MM.1S (cell line): Measurements from ENCODE around the gene TM4SF20.

Experiments used
- DNase-seq: peaks from one replicate; pipeline ENCODE4 v3.0.0-alpha.2; 2015
- H2AFZ ChIP-seq: fragments of 300-600 bp; sonication (generic); 2 replicates; pipeline ENCODE4 v1.6.0; 2016; ENCODE audit warnings: antibody characterized with exemption, low read length
- H3F3A ChIP-seq: fragments of 300-600 bp; sonication (generic); 2 replicates; pipeline ENCODE4 v1.6.1; 2016; ENCODE audit warnings: mild to moderate bottlenecking, antibody characterized with exemption, low read length, moderate library complexity, mixed read lengths; ENCODE audit not compliant: insufficient read depth
- H3K27ac ChIP-seq: fragments of 300-600 bp; sonication (generic); 2 replicates; pipeline ENCODE4 v1.5.1; 2016; ENCODE audit warnings: mild to moderate bottlenecking, low read length
- H3K27me3 ChIP-seq: fragments of 300-600 bp; sonication (generic); replicated peaks from 2 replicates; pipeline ENCODE4 v1.6.0; 2016; ENCODE audit warnings: low read length; ENCODE audit not compliant: insufficient read depth
- H3K36me3 ChIP-seq: fragments of 300-600 bp; sonication (generic); replicated peaks from 2 replicates; pipeline ENCODE4 v1.6.1; 2016; ENCODE audit warnings: mild to moderate bottlenecking, low read length, mixed read lengths; ENCODE audit not compliant: insufficient read depth
- H3K4me1 ChIP-seq: fragments of 300-600 bp; sonication (generic); 2 replicates; pipeline ENCODE4 v1.6.1; 2016; ENCODE audit warnings: low read length, mixed read lengths
- H3K4me2 ChIP-seq: fragments of 300-600 bp; sonication (generic); 2 replicates; pipeline ENCODE4 v1.6.0; 2016; ENCODE audit warnings: low read depth, low read length
- H3K4me3 ChIP-seq: fragments of 300-600 bp; sonication (generic); 2 replicates; pipeline ENCODE4 v1.5.1; 2016; ENCODE audit warnings: low read length, mixed read lengths
- H3K79me2 ChIP-seq: fragments of 300-600 bp; sonication (generic); 2 replicates; pipeline ENCODE4 v1.6.1; 2016; ENCODE audit warnings: mixed run types, low read length, mixed read lengths
- H3K9ac ChIP-seq: fragments of 300-600 bp; sonication (generic); 2 replicates; pipeline ENCODE4 v1.6.1; 2016; ENCODE audit warnings: low read length, mixed read lengths
- H3K9me2 ChIP-seq: fragments of 300-600 bp; sonication (generic); replicated peaks from 2 replicates; pipeline ENCODE4 v1.6.1; 2016; ENCODE audit warnings: mild to moderate bottlenecking, low read length, mixed read lengths; ENCODE audit not compliant: insufficient read depth
- H3K9me3 ChIP-seq: fragments of 300-600 bp; sonication (generic); replicated peaks from 2 replicates; pipeline ENCODE4 v1.6.1; 2016; ENCODE audit warnings: mild to moderate bottlenecking, low read length, mixed read lengths; ENCODE audit not compliant: insufficient read depth
- H4K20me1 ChIP-seq: fragments of 300-600 bp; sonication (generic); 2 replicates; pipeline ENCODE4 v1.6.1; 2016; ENCODE audit warnings: mild to moderate bottlenecking, low read length, moderate library complexity, mixed read lengths; ENCODE audit not compliant: insufficient read depth
- EZH2 ChIP-seq: fragments of 300-600 bp; sonication (generic); optimal IDR thresholded peaks from 2 replicates; pipeline ENCODE3; 2017; ENCODE audit warnings: low read depth, mild to moderate bottlenecking, antibody characterized with exemption, low read length, mixed read lengths
- EZH2phosphoT487 ChIP-seq: fragments of 300-600 bp; sonication (generic); IDR thresholded peaks from 2 replicates; pipeline ENCODE4 v1.6.1; 2018; ENCODE audit warnings: antibody characterized with exemption, low read length
- TF ChIP-seq, protein P1 (sequence below): fragments of 300-600 bp; sonication (generic); IDR thresholded peaks from 2 replicates; pipeline ENCODE4 v1.5.1; 2016; ENCODE audit warnings: antibody characterized with exemption, low read length, mixed read lengths

The TM4SF20 gene

DNA sequence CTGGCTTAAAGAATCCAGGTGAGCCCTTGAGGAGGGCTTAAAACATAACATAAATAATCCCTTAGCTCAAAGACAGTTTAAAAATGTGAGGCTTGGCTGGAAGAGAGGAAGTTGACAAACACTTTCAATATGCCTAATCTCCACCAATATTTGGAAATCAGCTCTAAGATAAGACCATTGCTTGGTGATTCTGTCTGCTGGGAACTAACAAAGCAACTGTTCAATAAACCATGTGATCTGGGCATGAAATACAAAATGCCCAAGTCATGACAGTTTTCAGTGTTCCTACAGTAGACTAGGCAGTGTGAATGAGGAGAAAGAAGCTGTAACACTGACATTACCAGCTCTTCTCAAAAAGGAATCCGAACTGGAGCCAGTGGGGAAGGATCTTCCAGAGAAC is 43.4 kb downstream of the TM4SF20 start:
- H3K4me3 ChIP-seq: no peak overlapping the region
- H3K9ac ChIP-seq: no peak overlapping the region
- DNase-seq: no peak
- H3K79me2 ChIP-seq: peaks cover 9% of the 10 kb centered on the region
- TF ChIP-seq, protein P1, sequence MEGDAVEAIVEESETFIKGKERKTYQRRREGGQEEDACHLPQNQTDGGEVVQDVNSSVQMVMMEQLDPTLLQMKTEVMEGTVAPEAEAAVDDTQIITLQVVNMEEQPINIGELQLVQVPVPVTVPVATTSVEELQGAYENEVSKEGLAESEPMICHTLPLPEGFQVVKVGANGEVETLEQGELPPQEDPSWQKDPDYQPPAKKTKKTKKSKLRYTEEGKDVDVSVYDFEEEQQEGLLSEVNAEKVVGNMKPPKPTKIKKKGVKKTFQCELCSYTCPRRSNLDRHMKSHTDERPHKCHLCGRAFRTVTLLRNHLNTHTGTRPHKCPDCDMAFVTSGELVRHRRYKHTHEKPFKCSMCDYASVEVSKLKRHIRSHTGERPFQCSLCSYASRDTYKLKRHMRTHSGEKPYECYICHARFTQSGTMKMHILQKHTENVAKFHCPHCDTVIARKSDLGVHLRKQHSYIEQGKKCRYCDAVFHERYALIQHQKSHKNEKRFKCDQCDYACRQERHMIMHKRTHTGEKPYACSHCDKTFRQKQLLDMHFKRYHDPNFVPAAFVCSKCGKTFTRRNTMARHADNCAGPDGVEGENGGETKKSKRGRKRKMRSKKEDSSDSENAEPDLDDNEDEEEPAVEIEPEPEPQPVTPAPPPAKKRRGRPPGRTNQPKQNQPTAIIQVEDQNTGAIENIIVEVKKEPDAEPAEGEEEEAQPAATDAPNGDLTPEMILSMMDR: no peak
- no peaks in the 10 kb centered on the region for H3K4me1 ChIP-seq
- no peak overlapping the region for H3K4me2 ChIP-seq
- peaks cover 10% of the 10 kb centered on the region for H3K36me3 ChIP-seq
- no peaks in the 10 kb centered on the region for H3K27me3 ChIP-seq
- H3K9me3 ChIP-seq: no peaks in the 10 kb centered on the region
- no peaks in the 10 kb centered on the region for H3F3A ChIP-seq
- H2AFZ ChIP-seq: no peak overlapping the region
- H3K27ac ChIP-seq: no peak overlapping the region
- H3K9me2 ChIP-seq: no peaks in the 10 kb centered on the region
- no peaks in the 10 kb centered on the region for H4K20me1 ChIP-seq

DNA sequence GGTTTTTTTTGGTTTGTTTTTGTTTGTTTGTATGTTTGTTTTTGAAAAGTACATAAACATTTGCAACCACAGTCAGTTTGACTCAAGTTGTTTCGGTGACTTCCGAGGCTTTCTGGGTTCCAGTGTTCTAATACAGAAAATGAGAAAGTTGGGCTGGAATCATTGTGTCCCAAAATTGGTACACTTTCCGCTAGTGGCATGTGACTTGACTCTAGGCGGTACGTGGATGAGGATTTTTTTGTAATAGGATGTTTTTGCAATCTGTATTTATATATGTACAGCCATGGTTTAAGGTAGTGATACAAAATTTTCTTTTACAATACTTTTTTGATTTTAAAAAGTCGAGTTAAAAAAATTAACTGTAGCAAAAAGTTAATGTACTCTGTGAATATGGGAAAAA is 52.3 kb downstream of the TM4SF20 start:
- H3K4me2 ChIP-seq: peak overlapping the region; percentile 87
- no peaks in the 10 kb centered on the region for H3K27me3 ChIP-seq
- no peaks in the 10 kb centered on the region for H3K9me3 ChIP-seq
- H3K79me2 ChIP-seq: peaks cover 67% of the 10 kb centered on the region
- peak; percentile 18 for DNase-seq
- H3K36me3 ChIP-seq: no peaks in the 10 kb centered on the region; the same call in 1 of the 2 replicates
- TF ChIP-seq, protein P1: no peak
- no peak for TF ChIP-seq EZH2
- no peak for TF ChIP-seq EZH2phosphoT487
- H2AFZ ChIP-seq: no peak overlapping the region
- no peaks in the 10 kb centered on the region for H4K20me1 ChIP-seq
- H3K9me2 ChIP-seq: no peaks in the 10 kb centered on the region
- no peak overlapping the region; the same call in 1 of the 2 replicates for H3K9ac ChIP-seq
- peaks cover 5% of the 10 kb centered on the region; the same call in 1 of the 2 replicates for H3K4me1 ChIP-seq
- peak overlapping the region; percentile 82; the same call in 1 of the 2 replicates for H3K27ac ChIP-seq
- H3K4me3 ChIP-seq: peak overlapping the region; percentile 88
- peaks cover 16% of the 10 kb centered on the region for H3F3A ChIP-seq

DNA sequence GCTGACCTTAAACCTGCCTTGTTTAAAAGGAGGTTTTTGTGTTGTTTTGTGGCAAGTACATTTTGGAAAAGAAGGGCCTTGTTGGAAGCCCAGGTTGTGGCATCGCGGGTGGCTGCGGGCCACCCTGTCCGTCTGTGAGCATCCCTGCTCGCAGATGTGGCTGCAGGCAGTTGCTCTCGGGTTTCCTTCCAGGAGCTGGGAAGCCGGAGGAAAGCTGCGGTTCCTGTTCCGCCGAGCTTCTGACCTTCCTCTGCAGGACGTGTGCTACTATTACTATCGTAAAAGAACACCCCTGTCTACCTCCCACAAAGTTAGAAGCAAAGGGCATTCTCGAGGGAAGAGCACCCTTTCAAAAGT is 53.3 kb downstream of the TM4SF20 start:
- peak overlapping the region; percentile 97 for H3K9ac ChIP-seq
- H3K9me2 ChIP-seq: no peaks in the 10 kb centered on the region
- DNase-seq: peak; percentile 29
- H3K9me3 ChIP-seq: no peaks in the 10 kb centered on the region
- H3K27ac ChIP-seq: peak overlapping the region; percentile 82; the same call in 1 of the 2 replicates
- H4K20me1 ChIP-seq: no peaks in the 10 kb centered on the region
- peaks cover 59% of the 10 kb centered on the region for H3K79me2 ChIP-seq
- peak overlapping the region; percentile 87 for H3K4me2 ChIP-seq
- TF ChIP-seq EZH2 (no peak), EZH2phosphoT487 (no peak)
- TF ChIP-seq, protein P1: no peak
- H3K27me3 ChIP-seq: no peaks in the 10 kb centered on the region
- H2AFZ ChIP-seq: peak overlapping the region; percentile 62
- peaks cover 5% of the 10 kb centered on the region; the same call in 1 of the 2 replicates for H3K4me1 ChIP-seq
- peak overlapping the region; percentile 88 for H3K4me3 ChIP-seq
- H3K36me3 ChIP-seq: no peaks in the 10 kb centered on the region; the same call in 1 of the 2 replicates
- H3F3A ChIP-seq: peaks cover 16% of the 10 kb centered on the region
